ENCODE data around the gene TBC1D22A. TPM values are rescaled to one million over a fixed set of nuclear protein-coding genes. Genes with fewer than 3 reads are reported as not detected.

TBC1D22A gene
- total RNA-seq, 2 experiments from 2014 or later, result 36.0 to 38.0 TPM

DNA sequence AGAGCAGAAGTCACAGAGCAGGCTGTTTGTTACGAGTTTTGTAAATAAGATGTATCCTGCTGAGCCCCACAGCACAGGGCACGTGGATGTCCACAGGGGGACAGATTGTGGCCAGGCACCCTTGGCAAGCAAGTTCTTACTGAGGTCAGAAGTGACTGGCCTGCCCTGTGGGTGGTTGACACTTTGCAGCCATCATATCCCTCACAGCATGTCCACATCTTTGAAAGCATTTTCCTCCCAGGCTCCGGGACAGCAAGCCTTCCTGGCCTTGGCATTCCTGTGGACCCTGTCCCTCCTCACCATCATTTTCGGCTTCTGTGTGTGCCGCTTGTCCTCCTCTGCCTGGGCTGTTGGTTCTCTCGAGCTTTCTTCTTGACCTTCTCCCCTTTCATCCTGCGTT, 189.5 kb downstream of the TBC1D22A start:
- DNase-seq (no peak), ATAC-seq (no peak)
- Mint-ChIP-seq H3K27ac (no peak overlapping the region), H3K27me3 (no peaks in the 10 kb centered on the region), H3K9me3 (ENCODE audit: low read depth) (no peaks in the 10 kb centered on the region), H3K36me3 (ENCODE audit: low read depth) (peaks cover 14% of the 10 kb centered on the region), H3K4me3 (no peak overlapping the region), H3K4me1 (peaks cover 8% of the 10 kb centered on the region)
- POLR2A ChIA-PET, result no interaction called here
- intact Hi-C loops (cut with DNase I, micrococcal nuclease), result no loop called here
- CTCF ChIA-PET, result interaction anchor here (0.6 to 2.0 kb wide), 2 partner anchors 10 to 92 kb away, joined by 3 to 6 read pairs; no protein-coding TSS in a partner anchor

DNA sequence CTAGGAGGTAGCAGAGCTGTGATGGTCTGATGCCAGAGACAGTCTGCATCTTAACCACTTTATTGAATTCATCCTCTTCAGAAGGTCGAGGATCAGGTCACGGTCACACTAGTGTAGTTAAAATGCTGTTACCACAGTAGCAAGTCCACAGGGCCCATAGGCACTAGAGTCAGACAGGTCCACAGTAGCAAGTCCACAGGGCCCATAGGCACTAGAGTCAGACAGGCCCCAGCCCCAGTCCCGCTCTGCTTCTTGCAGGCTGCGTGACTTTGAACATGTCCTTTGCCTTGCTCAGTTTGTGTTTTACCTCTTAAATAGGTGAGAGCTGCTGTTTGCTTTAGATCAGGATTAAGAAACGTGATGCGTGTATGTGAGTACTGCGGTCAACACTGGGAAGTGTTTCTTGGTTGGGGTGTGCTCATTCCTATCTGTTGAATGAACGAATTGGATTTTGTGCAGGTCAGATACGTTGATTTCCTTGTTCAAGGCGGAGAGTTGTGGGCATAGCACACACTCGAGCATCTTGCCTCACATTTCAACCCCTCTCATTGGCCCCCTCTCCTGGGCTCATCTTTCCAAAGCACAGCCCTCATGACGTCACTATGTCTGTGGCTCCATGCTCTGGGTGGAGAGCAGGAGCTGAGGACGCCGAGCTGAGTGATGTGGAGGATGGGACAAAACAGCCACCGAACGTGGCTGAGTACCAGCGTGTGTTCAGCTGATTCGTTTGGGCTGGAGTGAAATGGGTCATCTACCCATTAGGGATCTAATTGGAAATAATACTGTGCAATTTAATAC, 191.7 kb downstream of the TBC1D22A start:
- intact Hi-C loops (cut with DNase I, micrococcal nuclease), result no loop called here
- ChIA-PET CTCF (interaction anchor here (1.6 kb wide), 1 partner anchor 12 kb away, joined by 3 read pairs; no protein-coding TSS in a partner anchor), POLR2A (no interaction called here)
- Mint-ChIP-seq H3K27me3 (no peaks in the 10 kb centered on the region), H3K27ac (no peak overlapping the region), H3K4me3 (no peak overlapping the region), H3K36me3 (ENCODE audit: low read depth) (peaks cover 7% of the 10 kb centered on the region), H3K9me3 (ENCODE audit: low read depth) (no peaks in the 10 kb centered on the region), H3K4me1 (no peaks in the 10 kb centered on the region)
- no peak for DNase-seq
- no peak for ATAC-seq

DNA sequence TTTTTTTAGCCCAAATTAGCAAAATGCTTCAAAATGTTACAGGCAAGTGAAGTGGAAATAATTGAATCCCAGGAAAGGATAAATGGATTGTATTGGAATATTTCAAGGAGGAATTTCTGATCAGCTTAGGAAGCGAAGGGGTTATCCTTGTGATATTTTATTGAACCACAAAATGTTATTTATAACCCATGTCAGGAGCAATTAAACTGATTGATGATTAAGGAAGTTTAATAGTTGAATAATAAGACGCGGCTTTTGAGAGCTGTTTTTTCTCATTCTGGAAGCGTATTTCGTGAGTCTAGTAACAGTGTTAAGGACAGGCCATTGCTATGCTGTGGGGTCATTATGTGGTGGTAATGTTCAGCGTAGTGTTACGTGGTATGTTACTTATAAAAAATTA, 192.3 kb downstream of the TBC1D22A start:
- no peaks in the 10 kb centered on the region for H3K27me3 Mint-ChIP-seq

DNA sequence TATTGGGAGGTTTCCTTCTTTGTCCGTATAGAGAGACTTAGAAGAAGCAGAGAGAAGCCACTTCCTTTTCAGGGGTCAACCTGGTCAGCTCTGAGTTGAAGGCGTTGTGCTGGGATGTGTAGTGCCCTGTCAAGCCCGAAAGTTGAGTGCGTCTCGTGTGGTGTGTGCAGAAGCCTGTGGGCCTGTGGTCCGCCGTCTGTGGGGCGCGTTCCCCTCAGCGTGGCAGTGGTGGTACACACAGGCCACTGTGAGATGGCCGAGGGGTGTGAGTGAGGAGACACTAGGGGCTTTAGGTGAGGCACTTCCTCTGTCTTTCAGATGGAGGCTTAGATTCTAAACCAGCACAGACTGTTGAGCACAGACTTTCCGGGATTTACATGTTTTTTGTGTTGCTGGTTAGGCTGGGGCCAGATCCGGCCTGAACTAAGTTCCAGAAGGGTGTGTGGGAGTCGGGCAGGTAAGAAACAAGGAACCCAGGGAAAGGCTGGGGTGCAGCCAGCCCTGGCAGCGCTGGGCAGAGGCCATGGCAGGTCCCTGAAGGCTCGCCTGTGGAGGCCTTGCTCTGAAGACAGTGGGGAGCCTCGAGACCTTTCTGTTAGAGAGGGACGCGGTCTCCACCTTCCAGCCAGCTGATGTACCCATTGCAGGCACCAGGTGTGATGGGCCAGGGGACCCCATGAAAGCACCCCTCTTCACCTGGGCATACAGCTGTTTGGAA, 194.2 kb downstream of the TBC1D22A start:
- Mint-ChIP-seq H3K27me3 (no peaks in the 10 kb centered on the region), H3K4me1 (no peaks in the 10 kb centered on the region), H3K9me3 (ENCODE audit: low read depth) (no peaks in the 10 kb centered on the region), H3K36me3 (ENCODE audit: low read depth) (peaks cover 6% of the 10 kb centered on the region), H3K27ac (no peak overlapping the region), H3K4me3 (no peak overlapping the region)
- POLR2A ChIA-PET, result interaction anchor here (0.6 kb wide), 1 partner anchor 10 kb away, joined by 3 read pairs; no protein-coding TSS in a partner anchor
- intact Hi-C loops (cut with DNase I, micrococcal nuclease), result no loop called here
- DNase-seq (no peak), ATAC-seq (no peak)
- CTCF ChIA-PET, result no interaction called here

More for the DNA sequence above, 192.3 kb downstream of the TBC1D22A start:
- no peaks in the 10 kb centered on the region for H3K4me1 Mint-ChIP-seq
- ATAC-seq, result no peak
- no peak overlapping the region for H3K27ac Mint-ChIP-seq
- POLR2A ChIA-PET, result no interaction called here
- CTCF ChIA-PET, result interaction anchor here (1.6 kb wide), 1 partner anchor 12 kb away, joined by 3 read pairs; no protein-coding TSS in a partner anchor
- no peak overlapping the region for H3K4me3 Mint-ChIP-seq
- peaks cover 6% of the 10 kb centered on the region for H3K36me3 Mint-ChIP-seq (ENCODE audit: low read depth)
- DNase-seq, result no peak
- H3K9me3 Mint-ChIP-seq (ENCODE audit: low read depth), result no peaks in the 10 kb centered on the region
- intact Hi-C loops (cut with DNase I, micrococcal nuclease), result no loop called here

DNA sequence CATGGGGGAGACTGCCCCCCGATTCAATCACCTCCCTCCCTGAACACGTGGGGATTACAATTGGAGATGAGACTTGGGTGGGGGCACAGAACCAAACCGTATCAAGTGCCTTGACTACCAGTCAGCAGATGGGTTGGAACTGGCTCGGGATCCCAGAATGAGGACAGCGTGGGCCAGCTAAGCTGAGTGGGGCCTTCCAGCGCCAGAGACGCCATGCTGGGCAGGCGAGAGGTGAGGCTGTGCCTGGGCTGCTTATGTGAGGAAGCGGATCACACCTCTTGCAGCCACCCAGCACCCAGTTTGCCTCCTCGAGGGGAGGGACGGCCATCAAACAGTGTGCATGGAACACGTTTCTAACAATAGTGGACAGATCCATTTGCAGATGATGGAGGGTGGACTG, 195.1 kb downstream of the TBC1D22A start:
- Mint-ChIP-seq H3K4me3 (no peak overlapping the region), H3K4me1 (no peaks in the 10 kb centered on the region), H3K27me3 (no peaks in the 10 kb centered on the region), H3K9me3 (ENCODE audit: low read depth) (no peaks in the 10 kb centered on the region), H3K27ac (no peak overlapping the region), H3K36me3 (ENCODE audit: low read depth) (peaks cover 6% of the 10 kb centered on the region)
- ChIA-PET POLR2A (no interaction called here), CTCF (no interaction called here)
- intact Hi-C loops (cut with DNase I, micrococcal nuclease), result no loop called here
- no peak for ATAC-seq
- no peak for DNase-seq

DNA sequence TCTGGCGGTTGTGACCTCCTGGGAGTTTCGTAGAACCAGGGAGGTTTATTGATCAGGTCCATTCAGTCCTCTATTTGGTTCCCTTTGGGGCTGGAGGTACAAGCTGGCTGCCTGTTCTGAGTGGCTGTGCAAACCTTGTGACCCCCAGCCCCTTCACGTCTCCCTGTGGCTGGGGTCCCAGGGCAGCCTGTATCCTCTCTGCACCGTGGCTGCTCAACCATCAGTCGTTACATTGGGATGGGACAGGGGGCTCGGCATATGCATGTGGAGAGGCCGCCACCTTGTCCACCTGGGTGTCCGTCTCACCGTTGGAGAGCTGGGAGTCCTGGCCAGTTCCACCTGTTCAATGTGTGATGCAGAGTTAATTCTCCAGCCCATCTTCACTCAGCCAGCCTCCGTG, 195.7 kb downstream of the TBC1D22A start:
- H3K27ac Mint-ChIP-seq, result no peak overlapping the region
- H3K36me3 Mint-ChIP-seq (ENCODE audit: low read depth), result peaks cover 6% of the 10 kb centered on the region
- ChIA-PET CTCF (no interaction called here), POLR2A (no interaction called here)
- no peak overlapping the region for H3K4me3 Mint-ChIP-seq
- intact Hi-C loops (cut with DNase I, micrococcal nuclease), result no loop called here
- DNase-seq (no peak), ATAC-seq (no peak)
- H3K9me3 Mint-ChIP-seq (ENCODE audit: low read depth), result no peaks in the 10 kb centered on the region
- H3K27me3 Mint-ChIP-seq, result no peaks in the 10 kb centered on the region
- no peaks in the 10 kb centered on the region for H3K4me1 Mint-ChIP-seq

DNA sequence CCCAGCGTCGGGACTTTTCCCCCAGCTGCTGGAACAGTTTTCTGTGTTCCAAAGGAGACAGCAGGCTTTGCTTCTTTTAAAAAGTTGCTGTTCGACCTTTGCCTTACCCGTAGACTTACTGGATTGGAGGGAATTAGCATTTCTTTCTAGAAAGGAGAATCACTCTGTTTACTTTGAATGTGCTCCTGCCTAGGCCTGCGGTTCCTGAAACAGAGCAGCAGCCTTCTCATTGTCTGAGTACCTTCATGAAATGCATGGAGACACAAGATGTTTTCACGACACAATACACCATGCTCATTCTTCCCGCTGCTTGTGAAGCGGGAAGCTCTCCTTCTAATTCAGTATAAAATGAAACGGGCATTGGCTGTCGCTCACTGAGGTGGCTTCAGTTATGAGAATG, 196.2 kb downstream of the TBC1D22A start:
- intact Hi-C loops (cut with DNase I, micrococcal nuclease), result no loop called here
- ATAC-seq (no peak), DNase-seq (no peak)
- Mint-ChIP-seq H3K9me3 (ENCODE audit: low read depth) (no peaks in the 10 kb centered on the region), H3K27me3 (no peaks in the 10 kb centered on the region), H3K36me3 (ENCODE audit: low read depth) (peaks cover 6% of the 10 kb centered on the region), H3K4me3 (no peak overlapping the region), H3K27ac (no peak overlapping the region), H3K4me1 (no peaks in the 10 kb centered on the region)
- ChIA-PET CTCF (no interaction called here), POLR2A (no interaction called here)

DNA sequence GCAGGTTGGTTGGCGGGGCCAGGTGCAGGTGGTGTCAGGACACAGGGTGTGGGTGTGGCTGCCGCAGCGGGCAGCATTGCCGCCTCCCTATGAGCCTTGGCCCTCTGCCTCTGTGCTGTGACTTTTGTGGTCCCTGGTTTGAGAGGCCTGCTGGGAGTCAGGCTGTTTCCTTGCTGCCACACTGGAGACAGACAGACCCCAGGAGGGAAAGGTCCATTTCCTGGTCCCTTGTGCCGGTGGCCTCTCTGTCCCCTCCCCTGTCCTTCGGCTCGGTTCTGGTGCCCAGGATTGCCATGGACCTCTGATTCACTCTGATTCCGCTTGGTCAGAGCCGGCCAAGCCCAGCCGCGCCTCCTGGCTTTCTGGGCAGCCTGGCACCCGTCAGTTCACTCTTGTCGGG, 196.9 kb downstream of the TBC1D22A start:
- ATAC-seq (no peak), DNase-seq (no peak)
- Mint-ChIP-seq H3K9me3 (ENCODE audit: low read depth) (no peaks in the 10 kb centered on the region), H3K4me1 (no peaks in the 10 kb centered on the region), H3K4me3 (no peak overlapping the region), H3K36me3 (ENCODE audit: low read depth) (peaks cover 6% of the 10 kb centered on the region), H3K27ac (no peak overlapping the region), H3K27me3 (no peaks in the 10 kb centered on the region)
- POLR2A ChIA-PET, result no interaction called here
- intact Hi-C loops (cut with DNase I, micrococcal nuclease), result no loop called here
- CTCF ChIA-PET, result interaction anchor here (0.7 kb wide), 1 partner anchor 358 kb away, joined by 3 read pairs; no protein-coding TSS in a partner anchor

DNA sequence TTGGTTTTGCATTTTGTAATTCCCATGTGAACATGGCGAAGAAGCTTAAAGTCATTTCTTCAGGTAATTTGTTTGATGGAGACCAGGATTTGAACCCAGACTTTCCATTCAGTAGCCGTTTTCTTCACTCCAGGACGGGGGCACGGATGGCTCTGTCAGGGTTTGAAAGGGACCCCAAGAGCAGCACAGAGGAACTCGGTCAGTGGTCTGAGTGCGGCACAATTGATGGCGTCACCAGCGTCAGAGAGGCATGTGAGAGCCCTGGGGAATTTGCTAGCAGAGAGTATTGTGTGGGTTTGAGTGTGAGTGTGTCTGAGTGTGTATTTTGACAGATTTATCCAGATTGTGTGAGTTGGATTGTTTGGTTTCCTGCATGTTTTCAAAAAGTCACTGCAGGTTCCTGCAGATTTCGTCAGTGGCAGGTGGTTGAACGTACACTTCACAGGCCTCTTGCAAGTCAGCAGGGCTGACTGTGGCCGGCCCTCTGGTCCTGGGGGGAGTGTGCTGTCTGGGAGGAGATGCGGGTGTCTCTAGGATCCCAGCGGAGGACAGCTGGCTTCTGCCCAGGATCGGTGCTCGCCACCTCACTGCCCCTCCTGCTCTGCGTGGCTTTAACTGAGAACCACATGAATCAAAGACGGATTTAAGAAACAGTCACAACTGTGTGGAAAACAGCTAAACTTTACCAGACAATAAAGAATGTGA, 199.3 kb downstream of the TBC1D22A start:
- Mint-ChIP-seq H3K4me3 (no peak overlapping the region), H3K36me3 (ENCODE audit: low read depth) (peaks cover 4% of the 10 kb centered on the region), H3K27me3 (no peaks in the 10 kb centered on the region), H3K4me1 (no peaks in the 10 kb centered on the region), H3K27ac (no peak overlapping the region), H3K9me3 (ENCODE audit: low read depth) (no peaks in the 10 kb centered on the region)
- intact Hi-C loops (cut with DNase I, micrococcal nuclease), result no loop called here
- DNase-seq, result no peak
- CTCF ChIA-PET, result interaction anchor here (1.2 to 1.7 kb wide), 2 partner anchors 10 to 33 kb away, joined by 3 to 6 read pairs; no protein-coding TSS in a partner anchor
- POLR2A ChIA-PET, result no interaction called here
- ATAC-seq, result no peak

DNA sequence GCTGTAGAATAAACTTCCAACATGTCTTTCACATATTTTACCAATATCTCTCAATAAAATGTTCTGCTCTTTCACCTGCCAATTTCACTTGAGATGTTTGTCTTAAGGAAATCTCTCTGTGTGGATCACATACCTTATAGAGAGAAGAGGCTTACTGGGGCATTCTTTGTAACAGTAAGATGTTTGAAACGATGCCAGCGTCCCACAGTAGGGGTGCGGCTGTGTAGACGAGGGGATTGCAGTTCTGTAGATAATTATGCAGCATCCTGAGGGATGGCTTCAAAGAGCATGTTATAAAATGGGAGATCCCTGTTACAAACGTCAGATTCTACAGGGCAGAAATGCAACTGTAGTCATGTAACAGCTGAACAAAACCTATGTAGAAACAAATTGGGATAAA, 200.0 kb downstream of the TBC1D22A start:
- intact Hi-C loops (cut with DNase I, micrococcal nuclease), result no loop called here
- H3K9me3 Mint-ChIP-seq (ENCODE audit: low read depth), result no peaks in the 10 kb centered on the region
- ChIA-PET CTCF (interaction anchor here (0.6 to 1.7 kb wide), 2 partner anchors 10 to 149 kb away, joined by 5 to 6 read pairs; no protein-coding TSS in a partner anchor), POLR2A (no interaction called here)
- H3K27ac Mint-ChIP-seq, result no peak overlapping the region
- H3K36me3 Mint-ChIP-seq (ENCODE audit: low read depth), result peaks cover 4% of the 10 kb centered on the region
- H3K27me3 Mint-ChIP-seq, result no peaks in the 10 kb centered on the region
- no peak overlapping the region for H3K4me3 Mint-ChIP-seq
- ATAC-seq, result no peak
- no peak for DNase-seq
- no peaks in the 10 kb centered on the region for H3K4me1 Mint-ChIP-seq

DNA sequence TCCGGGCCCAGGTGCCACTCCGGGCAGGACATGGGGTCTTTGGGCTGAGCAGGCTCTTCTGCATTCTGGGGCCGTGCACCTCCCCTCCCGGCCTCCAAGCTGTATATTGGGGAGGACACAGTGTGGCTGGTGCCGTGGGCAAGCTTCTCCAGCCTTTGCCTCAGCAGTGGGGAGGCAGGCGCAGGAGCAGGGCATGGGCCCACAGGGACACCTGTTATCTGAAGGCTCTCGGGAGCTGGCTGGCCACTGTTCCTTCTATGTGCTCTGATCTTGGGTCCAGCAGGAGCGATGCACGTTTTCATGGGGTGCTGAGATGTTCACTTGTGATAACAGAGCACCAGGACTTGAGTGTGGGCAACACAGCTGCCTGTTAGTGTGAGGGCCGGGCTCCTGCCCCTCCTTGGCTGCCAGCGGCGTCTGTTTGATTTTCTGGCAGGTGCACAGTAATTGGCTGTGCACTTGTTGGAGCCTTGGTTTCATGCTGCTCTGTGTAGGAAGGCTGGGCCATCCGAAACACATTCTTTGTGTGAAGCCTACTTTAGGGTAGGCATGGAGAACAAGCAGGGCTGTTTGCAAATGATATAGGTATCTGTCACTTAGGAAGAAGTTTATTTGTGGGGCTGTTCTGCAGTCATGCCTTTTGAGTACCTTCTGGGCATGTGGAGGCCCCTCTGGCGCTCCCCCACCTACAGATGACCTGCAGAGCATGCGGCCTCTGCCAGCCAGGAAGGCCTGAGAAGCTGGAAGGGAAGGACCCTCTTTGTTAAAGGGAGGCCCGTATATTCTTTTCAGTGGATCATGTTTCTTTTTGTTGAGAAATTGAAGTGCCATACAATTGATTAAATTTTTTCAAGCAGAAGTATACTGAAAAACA, 201.5 kb downstream of the TBC1D22A start:
- no peaks in the 10 kb centered on the region for H3K27me3 Mint-ChIP-seq
- DNase-seq (no peak), ATAC-seq (no peak)
- H3K27ac Mint-ChIP-seq, result no peak overlapping the region
- intact Hi-C loops (cut with DNase I, micrococcal nuclease), result no loop called here
- no peak overlapping the region for H3K4me3 Mint-ChIP-seq
- H3K4me1 Mint-ChIP-seq, result peaks cover 4% of the 10 kb centered on the region
- ChIA-PET CTCF (no interaction called here), POLR2A (no interaction called here)
- peaks cover 4% of the 10 kb centered on the region for H3K36me3 Mint-ChIP-seq (ENCODE audit: low read depth)
- H3K9me3 Mint-ChIP-seq (ENCODE audit: low read depth), result no peaks in the 10 kb centered on the region

Measured in activated CD4-positive, alpha-beta T cell treated with anti-CD3 and anti-CD28 coated beads for 36 hours (primary cell).